ENCODE results near the gene USB1. TPM values are rescaled to one million over a fixed set of nuclear protein-coding genes. Genes with fewer than 3 reads are reported as not detected.
A peak's percentile ranks its signal among the peaks of the same experiment; 100 is the strongest.

The USB1 gene
- total RNA-seq, 1 donor from 2014 or later = 14.9 TPM

- TF ChIP-seq EZH2phosphoT487 (IDR thresholded peaks at IDR 0.05) (no peak), EZH2 (IDR thresholded peaks at IDR 0.05) (no peak)
- TF ChIP-seq, protein P1, sequence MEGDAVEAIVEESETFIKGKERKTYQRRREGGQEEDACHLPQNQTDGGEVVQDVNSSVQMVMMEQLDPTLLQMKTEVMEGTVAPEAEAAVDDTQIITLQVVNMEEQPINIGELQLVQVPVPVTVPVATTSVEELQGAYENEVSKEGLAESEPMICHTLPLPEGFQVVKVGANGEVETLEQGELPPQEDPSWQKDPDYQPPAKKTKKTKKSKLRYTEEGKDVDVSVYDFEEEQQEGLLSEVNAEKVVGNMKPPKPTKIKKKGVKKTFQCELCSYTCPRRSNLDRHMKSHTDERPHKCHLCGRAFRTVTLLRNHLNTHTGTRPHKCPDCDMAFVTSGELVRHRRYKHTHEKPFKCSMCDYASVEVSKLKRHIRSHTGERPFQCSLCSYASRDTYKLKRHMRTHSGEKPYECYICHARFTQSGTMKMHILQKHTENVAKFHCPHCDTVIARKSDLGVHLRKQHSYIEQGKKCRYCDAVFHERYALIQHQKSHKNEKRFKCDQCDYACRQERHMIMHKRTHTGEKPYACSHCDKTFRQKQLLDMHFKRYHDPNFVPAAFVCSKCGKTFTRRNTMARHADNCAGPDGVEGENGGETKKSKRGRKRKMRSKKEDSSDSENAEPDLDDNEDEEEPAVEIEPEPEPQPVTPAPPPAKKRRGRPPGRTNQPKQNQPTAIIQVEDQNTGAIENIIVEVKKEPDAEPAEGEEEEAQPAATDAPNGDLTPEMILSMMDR (IDR thresholded peaks at IDR 0.05) = no peak
- H3K4me1 Mint-ChIP-seq = peaks cover 4% of the 10 kb centered on the region
- Histone ChIP-seq H3K79me2 (ENCODE audit: low read depth) (no peaks in the 10 kb centered on the region), H3K36me3 (no peaks in the 10 kb centered on the region), H3K4me3 (no peak overlapping the region), H3K9ac (no peak overlapping the region), H3K27me3 (no peaks in the 10 kb centered on the region), H3K4me2 (no peak overlapping the region), H4K20me1 (ENCODE audit: low read depth) (no peaks in the 10 kb centered on the region), H3F3A (ENCODE audit: low read depth) (peaks cover 9% of the 10 kb centered on the region), H3K27ac (no peak overlapping the region), H2AFZ (replicated peaks) (no peak overlapping the region), H3K9me3 (ENCODE audit: low read depth) (no peaks in the 10 kb centered on the region), H3K4me1 (peaks cover 24% of the 10 kb centered on the region)
- H3K27me3 Mint-ChIP-seq (ENCODE audit: insufficient read depth, low read depth) = peaks cover 2% of the 10 kb centered on the region
- no peak for DNase-seq (ENCODE audit: low spot score)
- H3K9me3 Mint-ChIP-seq = peaks cover 4% of the 10 kb centered on the region
- H3K27ac Mint-ChIP-seq = no peak overlapping the region
- H3K36me3 Mint-ChIP-seq = peaks cover 21% of the 10 kb centered on the region
- no peak overlapping the region for H3K4me3 Mint-ChIP-seq
Observed at GRCh38 chr16:58009856-58010416, 8.7 kb downstream of the USB1 start.

GRCh38 chr16:58010886-58011285, 9.7 kb downstream of the USB1 start:
- TF ChIP-seq EZH2 (IDR thresholded peaks at IDR 0.05) = no peak
- TF ChIP-seq, protein P1 (IDR thresholded peaks at IDR 0.05) = no peak
- no peak for TF ChIP-seq EZH2phosphoT487 (IDR thresholded peaks at IDR 0.05)
- Mint-ChIP-seq H3K4me3 (no peak overlapping the region), H3K9me3 (peaks cover 4% of the 10 kb centered on the region), H3K36me3 (peaks cover 18% of the 10 kb centered on the region), H3K27ac (no peak overlapping the region), H3K27me3 (ENCODE audit: insufficient read depth, low read depth) (peaks cover 2% of the 10 kb centered on the region), H3K4me1 (peaks cover 4% of the 10 kb centered on the region)
- Histone ChIP-seq H3K27me3 (no peaks in the 10 kb centered on the region), H3K4me2 (peak overlapping the region; percentile 29), H3K9me3 (ENCODE audit: low read depth) (no peaks in the 10 kb centered on the region), H3K79me2 (ENCODE audit: low read depth) (no peaks in the 10 kb centered on the region), H2AFZ (replicated peaks) (no peak overlapping the region), H3K4me3 (no peak overlapping the region), H3K9ac (no peak overlapping the region), H3K36me3 (no peaks in the 10 kb centered on the region), H3K27ac (no peak overlapping the region), H4K20me1 (ENCODE audit: low read depth) (no peaks in the 10 kb centered on the region), H3F3A (ENCODE audit: low read depth) (peaks cover 9% of the 10 kb centered on the region), H3K4me1 (peaks cover 24% of the 10 kb centered on the region)
- DNase-seq (ENCODE audit: low spot score) = peak; percentile 57

DNA sequence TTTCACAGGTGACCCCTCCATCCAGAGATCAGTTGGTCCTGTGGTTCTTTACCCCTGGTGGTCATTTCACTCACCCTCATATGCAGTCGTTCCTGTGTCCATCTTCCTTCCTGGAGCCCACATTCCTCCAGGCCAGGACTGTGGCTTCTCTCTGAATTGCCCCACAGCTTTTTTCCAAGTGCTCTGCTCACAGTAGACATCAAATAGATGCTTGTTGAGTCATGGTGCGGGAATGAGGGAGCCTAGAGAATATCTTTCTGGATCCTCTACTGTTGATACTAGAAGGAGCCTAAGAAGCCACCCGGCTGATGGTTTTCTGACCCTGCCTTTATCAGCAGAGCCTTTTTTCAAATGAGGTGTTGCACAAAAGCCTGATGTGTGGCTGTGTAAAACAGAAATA, 10.4 kb downstream of the USB1 start:
- Histone ChIP-seq H3K27me3 (no peaks in the 10 kb centered on the region), H2AFZ (replicated peaks) (no peak overlapping the region), H3K4me2 (no peak overlapping the region), H3F3A (ENCODE audit: low read depth) (peaks cover 9% of the 10 kb centered on the region), H4K20me1 (ENCODE audit: low read depth) (no peaks in the 10 kb centered on the region), H3K27ac (no peak overlapping the region), H3K9me3 (ENCODE audit: low read depth) (no peaks in the 10 kb centered on the region), H3K36me3 (no peaks in the 10 kb centered on the region), H3K9ac (no peak overlapping the region), H3K4me1 (peaks cover 24% of the 10 kb centered on the region), H3K4me3 (no peak overlapping the region), H3K79me2 (ENCODE audit: low read depth) (no peaks in the 10 kb centered on the region)
- H3K27me3 Mint-ChIP-seq (ENCODE audit: insufficient read depth, low read depth) = peaks cover 2% of the 10 kb centered on the region
- peaks cover 4% of the 10 kb centered on the region for H3K4me1 Mint-ChIP-seq
- peaks cover 16% of the 10 kb centered on the region for H3K36me3 Mint-ChIP-seq
- H3K9me3 Mint-ChIP-seq = peaks cover 4% of the 10 kb centered on the region
- TF ChIP-seq, protein P1 (IDR thresholded peaks at IDR 0.05) = no peak
- no peak for TF ChIP-seq EZH2 (IDR thresholded peaks at IDR 0.05)
- TF ChIP-seq EZH2phosphoT487 (IDR thresholded peaks at IDR 0.05) = no peak
- DNase-seq (ENCODE audit: low spot score) = no peak
- H3K27ac Mint-ChIP-seq = no peak overlapping the region
- H3K4me3 Mint-ChIP-seq = no peak overlapping the region
